ENCODE measurements around the gene COL6A2. TPM values are rescaled to one million over a fixed set of nuclear protein-coding genes. Genes with fewer than 3 reads are reported as not detected.

COL6A2 gene
- polyA plus RNA-seq, 2 of the 4 experiments (the other 2 are of a cell fraction), result 2.3 to 13.1 TPM

- DNase-seq (ENCODE audit: low read depth in 1 of 2, low spot score in 1 of 2), result no peak
- Histone ChIP-seq H3K27ac (no peak overlapping the region), H3K4me1 (no peaks in the 10 kb centered on the region), H3K9me3 (no peaks in the 10 kb centered on the region), H3K4me3 (no peak overlapping the region), H3K4me2 (no peak overlapping the region)
- CTCF ChIA-PET, result interaction anchor here (1.0 to 1.5 kb wide), 3 partner anchors 15 to 154 kb away, joined by 3 to 4 read pairs (median 3); no protein-coding TSS in a partner anchor
- WGBS (ENCODE audit: missing lambda C conversion rate), result 94% methylated on average over 28 of the region's 40 CpGs
- TF ChIP-seq ZC3H11A (IDR thresholded peaks at IDR 0.05) (no peak), NPAS2 (CRISPR knock-in tag; IDR thresholded peaks at IDR 0.05; ENCODE audit: borderline replicate concordance) (no peak), BCL3 (IDR thresholded peaks at IDR 0.05) (no peak), FOSL2 (IDR thresholded peaks at IDR 0.05) (no peak), FOSL2 (CRISPR knock-in tag; IDR thresholded peaks at IDR 0.05) (no peak), KDM5A (IDR thresholded peaks at IDR 0.05) (no peak), CTCF (IDR thresholded peaks at IDR 0.05) (no peak), ESRRA (IDR thresholded peaks at IDR 0.05; ENCODE audit: borderline replicate concordance, low read length) (no peak), EP300 (IDR thresholded peaks at IDR 0.05) (no peak), POLR2A (IDR thresholded peaks at IDR 0.05; ENCODE audit: low read length) (no peak), HOXB13 (CRISPR knock-in tag; IDR thresholded peaks at IDR 0.05; ENCODE audit: low read depth) (no peak), RARB (CRISPR knock-in tag; IDR thresholded peaks at IDR 0.05) (no peak), GATA3 (IDR thresholded peaks at IDR 0.05; ENCODE audit: borderline replicate concordance) (no peak), CHD4 (IDR thresholded peaks at IDR 0.05; ENCODE audit: borderline replicate concordance) (no peak)
- TF ChIP-seq, protein P1, sequence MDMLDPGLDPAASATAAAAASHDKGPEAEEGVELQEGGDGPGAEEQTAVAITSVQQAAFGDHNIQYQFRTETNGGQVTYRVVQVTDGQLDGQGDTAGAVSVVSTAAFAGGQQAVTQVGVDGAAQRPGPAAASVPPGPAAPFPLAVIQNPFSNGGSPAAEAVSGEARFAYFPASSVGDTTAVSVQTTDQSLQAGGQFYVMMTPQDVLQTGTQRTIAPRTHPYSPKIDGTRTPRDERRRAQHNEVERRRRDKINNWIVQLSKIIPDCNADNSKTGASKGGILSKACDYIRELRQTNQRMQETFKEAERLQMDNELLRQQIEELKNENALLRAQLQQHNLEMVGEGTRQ (IDR thresholded peaks at IDR 0.05), result no peak
- no peak for ATAC-seq
- POLR2A ChIA-PET, result no interaction called here
- FAIRE-seq, result no peak
Observed at GRCh38 chr21:46127239-46128105, 29.6 kb downstream of the COL6A2 start.

- Histone ChIP-seq H3K4me1 (no peaks in the 10 kb centered on the region), H3K27ac (no peak overlapping the region), H3K4me3 (no peak overlapping the region), H3K4me2 (no peak overlapping the region), H3K9me3 (no peaks in the 10 kb centered on the region)
- DNase-seq (ENCODE audit: low read depth in 1 of 2, low spot score in 1 of 2) (no peak), ATAC-seq (no peak), FAIRE-seq (no peak)
- CTCF ChIA-PET, result interaction anchor here (1.0 to 1.5 kb wide), 5 partner anchors 15 to 157 kb away, joined by 3 to 11 read pairs (median 4); no protein-coding TSS in a partner anchor
- 77% methylated on average over 18 of the region's 23 CpGs for WGBS (ENCODE audit: missing lambda C conversion rate)
- TF ChIP-seq SMC3 (IDR thresholded peaks at IDR 0.05), result no peak
- TF ChIP-seq HOXB13 (CRISPR knock-in tag; IDR thresholded peaks at IDR 0.05; ENCODE audit: low read depth), result no peak
- TF ChIP-seq BCL3 (IDR thresholded peaks at IDR 0.05), result no peak
- TF ChIP-seq MAFK (IDR thresholded peaks at IDR 0.05; ENCODE audit: partially characterized antibody), result no peak
- no peak for TF ChIP-seq RFX5 (IDR thresholded peaks at IDR 0.05)
- TF ChIP-seq POLR2AphosphoS2 (conservative IDR thresholded peaks at IDR 0.05; ENCODE audit: low read length), result no peak
- no peak for TF ChIP-seq HEYL (CRISPR knock-in tag; IDR thresholded peaks at IDR 0.05)
- TF ChIP-seq MAZ (IDR thresholded peaks at IDR 0.05; ENCODE audit: borderline replicate concordance, low read depth, low read length), result no peak
- TF ChIP-seq HDAC2 (IDR thresholded peaks at IDR 0.05), result no peak
- TF ChIP-seq CBX2 (IDR thresholded peaks at IDR 0.05; ENCODE audit: borderline replicate concordance, low read depth), result no peak
- TF ChIP-seq FOSL2 (IDR thresholded peaks at IDR 0.05), result no peak
- no peak for TF ChIP-seq FOSL2 (CRISPR knock-in tag; IDR thresholded peaks at IDR 0.05)
- TF ChIP-seq EHMT2 (IDR thresholded peaks at IDR 0.05; ENCODE audit: low read depth), result no peak
- POLR2A ChIA-PET, result no interaction called here
Observed at GRCh38 chr21:46128106-46128932, 30.4 kb downstream of the COL6A2 start.

Data from A549 (cell line).